IPS-18a (cell line): ENCODE results near the gene CASP8.
"Not testable (repeated sequence)": the region's sequence is repeated elsewhere in the genome, so short reads cannot be mapped to it uniquely, and the experiment has no call there.

Source experiments
- H3K27ac ChIP-seq: one replicate; pipeline ENCODE4 v1.5.1; 2013; ENCODE audit warnings: low read length
- H3K27me3 ChIP-seq: one replicate; pipeline ENCODE4 v1.6.1; 2013; ENCODE audit warnings: mild to moderate bottlenecking, low read length; ENCODE audit not compliant: control insufficient read depth, insufficient read depth
- H3K36me3 ChIP-seq: one replicate; pipeline ENCODE4 v1.6.1; 2013; ENCODE audit warnings: low read depth, low read length; ENCODE audit not compliant: control insufficient read depth
- H3K4me1 ChIP-seq: one replicate; pipeline ENCODE4 v1.6.1; 2013; ENCODE audit warnings: low read depth, low read length; ENCODE audit not compliant: control insufficient read depth
- H3K4me3 ChIP-seq: one replicate; pipeline ENCODE4 v1.5.1; 2013; ENCODE audit warnings: low read length
- H3K9ac ChIP-seq: one replicate; pipeline ENCODE4 v1.6.1; 2013; ENCODE audit warnings: mild to moderate bottlenecking, low read length, moderate library complexity
- H3K9me3 ChIP-seq: one replicate; pipeline ENCODE4 v1.6.1; 2013; ENCODE audit warnings: low read depth, low read length; ENCODE audit not compliant: control insufficient read depth

CASP8 gene

GRCh38 chr2:201279079-201279478 is 18.7 kb downstream of the CASP8 start:
- Histone ChIP-seq H3K9me3 (no peaks in the 10 kb centered on the region), H3K9ac (no peak overlapping the region), H3K4me1 (no peaks in the 10 kb centered on the region), H3K4me3 (no peak overlapping the region), H3K27me3 (no peaks in the 10 kb centered on the region), H3K27ac (no peak overlapping the region), H3K36me3 (no peaks in the 10 kb centered on the region)

DNA sequence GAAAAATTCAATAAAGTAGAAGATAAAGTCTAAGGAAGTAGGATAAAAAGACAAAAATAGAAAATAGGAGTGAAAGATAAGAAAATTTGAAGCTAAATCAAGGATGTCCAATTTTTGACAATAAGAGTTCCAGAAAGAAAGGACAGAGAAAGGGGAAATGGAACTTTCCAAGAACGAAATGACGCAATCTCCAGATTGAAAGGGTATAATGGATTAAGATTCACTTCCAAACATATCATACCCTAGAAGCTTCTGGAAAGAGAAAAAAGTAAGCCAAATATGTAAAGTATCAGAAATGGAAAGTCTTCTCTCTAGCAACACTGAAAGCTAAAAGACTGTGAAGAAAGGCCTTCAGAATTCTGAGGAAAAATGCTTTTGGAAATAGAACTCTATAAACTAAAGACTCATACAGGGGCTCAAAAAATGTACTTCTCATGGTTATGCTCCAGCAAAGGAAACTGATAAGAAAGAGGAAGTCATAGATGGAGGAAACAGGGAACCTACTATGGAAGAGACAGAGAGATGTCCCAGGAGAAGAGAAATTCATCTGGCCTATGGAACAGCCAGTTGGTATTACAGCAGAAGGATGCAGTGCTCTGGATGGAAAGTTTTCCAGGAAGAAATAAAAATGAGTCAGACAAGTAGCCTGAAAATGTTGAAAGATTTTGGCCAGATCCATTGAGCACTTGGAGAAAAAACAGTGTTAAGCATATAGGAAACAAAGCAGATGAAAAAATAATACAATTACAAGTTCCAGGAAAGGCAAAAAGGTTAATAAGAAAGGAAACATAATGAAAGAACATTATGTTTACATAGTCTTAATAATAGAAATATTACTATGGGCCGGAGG is 20.1 kb downstream of the CASP8 start:
- H3K36me3 ChIP-seq = no peaks in the 10 kb centered on the region
- H3K27me3 ChIP-seq = no peaks in the 10 kb centered on the region
- no peaks in the 10 kb centered on the region for H3K9me3 ChIP-seq
- H3K9ac ChIP-seq = no peak overlapping the region
- no peak overlapping the region for H3K27ac ChIP-seq
- no peaks in the 10 kb centered on the region for H3K4me1 ChIP-seq
- no peak overlapping the region for H3K4me3 ChIP-seq

DNA sequence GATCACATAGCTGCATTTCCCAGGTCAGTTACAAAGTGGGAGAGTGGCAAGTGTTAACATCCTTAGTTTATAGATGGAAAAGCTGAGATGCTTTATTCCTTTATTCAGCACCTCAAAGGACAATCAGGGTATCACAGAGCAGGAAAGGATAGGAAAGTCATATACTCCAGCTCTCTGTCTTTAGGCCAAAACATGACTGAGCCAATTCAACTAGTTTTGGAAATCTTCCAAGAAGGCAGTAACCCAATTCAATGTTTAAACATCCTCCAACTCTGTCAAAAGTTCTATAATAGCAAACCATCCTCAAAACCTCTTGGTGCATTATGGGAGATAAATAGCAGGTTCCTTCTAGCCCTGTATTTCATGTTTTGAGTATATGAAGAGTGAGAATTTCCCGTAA is 25.2 kb downstream of the CASP8 start:
- no peaks in the 10 kb centered on the region for H3K27me3 ChIP-seq
- H3K4me1 ChIP-seq = no peaks in the 10 kb centered on the region
- no peak overlapping the region for H3K27ac ChIP-seq
- H3K36me3 ChIP-seq = no peaks in the 10 kb centered on the region
- H3K9me3 ChIP-seq = no peaks in the 10 kb centered on the region
- H3K9ac ChIP-seq = no peak overlapping the region
- H3K4me3 ChIP-seq = no peak overlapping the region

DNA sequence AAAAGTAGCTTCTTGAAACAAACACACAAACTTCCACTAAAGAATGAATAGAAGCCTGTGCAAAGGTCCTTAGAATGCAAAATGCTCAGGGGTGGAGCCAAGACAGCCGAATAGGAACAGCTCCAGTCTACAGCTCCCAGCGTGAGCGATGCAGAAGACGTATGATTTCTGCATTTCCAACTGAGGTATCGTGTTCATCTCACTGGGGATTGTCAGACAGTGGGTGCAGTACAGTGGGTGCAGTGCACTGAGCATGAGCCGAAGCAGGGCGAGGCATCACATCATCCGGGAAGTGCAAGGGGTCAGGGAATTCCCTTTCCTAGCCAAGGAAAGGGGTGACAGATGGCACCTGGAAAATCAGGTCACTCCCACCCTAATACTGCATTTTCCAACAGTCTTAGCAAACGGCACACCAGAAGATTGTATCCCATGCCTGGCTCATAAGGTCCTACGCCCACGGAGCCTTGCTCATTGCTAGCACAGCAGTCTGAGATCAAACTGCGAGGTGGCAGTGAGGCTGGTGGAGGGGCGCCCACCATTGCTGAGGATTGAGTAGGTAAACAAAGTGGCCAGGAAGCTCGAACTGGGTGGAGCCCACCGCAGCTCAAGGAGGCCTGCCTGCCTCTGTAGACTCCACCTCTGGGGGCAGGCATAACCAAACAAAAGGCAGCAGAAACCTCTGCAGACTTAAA is 30.3 kb downstream of the CASP8 start:
- not testable (repeated sequence) for H3K9ac ChIP-seq, H3K36me3 ChIP-seq, H3K4me3 ChIP-seq, H3K27ac ChIP-seq, H3K9me3 ChIP-seq, H3K4me1 ChIP-seq, H3K27me3 ChIP-seq

DNA sequence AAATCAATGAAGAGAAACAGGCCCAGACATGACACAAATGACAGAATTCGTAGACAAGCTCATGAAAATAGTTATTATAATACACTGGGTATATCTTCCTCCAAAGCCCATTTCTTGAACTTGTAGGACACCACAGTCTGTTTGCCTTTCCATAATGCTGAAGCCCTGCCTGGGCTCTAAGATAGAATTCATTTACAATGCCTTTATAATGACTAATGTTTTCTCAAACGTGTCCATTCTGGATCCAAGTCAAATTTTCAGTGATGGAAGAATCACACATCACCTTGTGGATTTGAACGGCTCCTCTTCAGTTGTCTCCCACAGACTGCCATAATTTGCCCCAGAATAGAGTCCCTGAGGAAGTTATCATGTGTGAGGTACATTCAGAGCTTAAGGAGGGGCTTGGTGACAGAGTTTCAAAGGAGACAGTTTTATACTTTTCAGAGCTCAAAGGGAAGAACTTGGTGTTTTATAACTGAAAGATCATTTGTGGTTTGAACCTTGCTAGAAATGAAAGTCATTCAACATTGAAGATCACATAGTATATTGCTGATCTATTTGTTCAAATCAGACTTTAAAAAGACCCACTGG is 38.2 kb downstream of the CASP8 start:
- Histone ChIP-seq H3K27ac (no peak overlapping the region), H3K4me1 (no peaks in the 10 kb centered on the region), H3K4me3 (no peak overlapping the region)

GRCh38 chr2:201299929-201300328 is 39.6 kb downstream of the CASP8 start:
- not testable (repeated sequence) for H3K9ac ChIP-seq, H3K27ac ChIP-seq, H3K4me3 ChIP-seq

More for the DNA sequence above, 38.2 kb downstream of the CASP8 start:
- Histone ChIP-seq H3K27me3 (no peaks in the 10 kb centered on the region), H3K36me3 (no peaks in the 10 kb centered on the region), H3K9ac (no peak overlapping the region), H3K9me3 (no peaks in the 10 kb centered on the region)

DNA sequence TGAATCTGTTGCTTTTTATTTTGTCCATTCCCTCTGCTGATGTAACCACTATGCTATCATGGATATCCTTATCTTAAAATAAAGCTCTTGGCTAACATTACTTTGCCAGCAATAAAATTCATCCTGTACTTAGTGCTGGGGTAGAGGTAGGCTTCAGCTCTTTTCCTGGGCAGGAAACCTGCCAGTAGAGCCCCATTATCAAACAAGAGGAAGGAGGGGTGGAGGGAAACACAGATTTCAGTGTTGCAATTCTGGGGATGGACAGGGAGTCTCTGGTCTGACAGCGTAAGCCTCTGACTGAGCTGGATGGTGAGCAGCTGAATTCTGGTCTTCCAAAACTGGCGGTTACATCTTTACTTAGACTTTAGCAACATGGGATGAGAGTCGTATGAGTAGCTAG is 47.5 kb downstream of the CASP8 start:
- Histone ChIP-seq H3K4me1 (no peaks in the 10 kb centered on the region), H3K9me3 (no peaks in the 10 kb centered on the region), H3K4me3 (no peak overlapping the region), H3K36me3 (no peaks in the 10 kb centered on the region), H3K9ac (no peak overlapping the region), H3K27me3 (no peaks in the 10 kb centered on the region), H3K27ac (no peak overlapping the region)

More at GRCh38 chr2:201299929-201300328, 39.6 kb downstream of the CASP8 start:
- H3K9me3 ChIP-seq, H3K27me3 ChIP-seq, H3K4me1 ChIP-seq, H3K36me3 ChIP-seq: not testable (repeated sequence)

DNA sequence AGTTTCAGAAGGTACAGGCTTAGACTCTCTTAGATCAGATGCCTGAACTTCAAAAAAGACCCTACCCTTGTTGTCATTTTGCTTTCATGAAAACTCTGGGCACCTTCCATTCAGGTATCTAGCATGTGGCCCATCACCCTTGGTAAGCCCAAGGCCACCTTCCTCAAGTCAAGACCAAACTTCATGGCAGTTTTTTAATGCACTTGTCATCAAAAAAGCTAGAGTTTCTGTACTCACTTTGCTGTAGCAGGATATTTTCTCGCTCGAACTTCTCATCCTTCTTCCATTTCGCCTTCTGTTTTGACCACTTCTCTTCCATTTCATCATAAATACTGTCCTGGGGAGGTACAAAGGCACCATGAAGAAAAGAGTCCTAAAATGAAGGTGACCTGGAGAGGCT is 48.6 kb downstream of the CASP8 start:
- Histone ChIP-seq H3K9ac (no peak overlapping the region), H3K27ac (no peak overlapping the region), H3K27me3 (no peaks in the 10 kb centered on the region), H3K4me3 (no peak overlapping the region), H3K36me3 (no peaks in the 10 kb centered on the region), H3K4me1 (no peaks in the 10 kb centered on the region), H3K9me3 (no peaks in the 10 kb centered on the region)

GRCh38 chr2:201313362-201313761 is 53.0 kb downstream of the CASP8 start:
- Histone ChIP-seq H3K9ac (no peak overlapping the region), H3K27me3 (no peaks in the 10 kb centered on the region), H3K9me3 (no peaks in the 10 kb centered on the region), H3K4me3 (no peak overlapping the region), H3K27ac (no peak overlapping the region), H3K4me1 (no peaks in the 10 kb centered on the region), H3K36me3 (no peaks in the 10 kb centered on the region)

- Histone ChIP-seq H3K9ac (no peak overlapping the region), H3K4me3 (no peak overlapping the region), H3K36me3 (no peaks in the 10 kb centered on the region), H3K27me3 (no peaks in the 10 kb centered on the region), H3K4me1 (no peaks in the 10 kb centered on the region), H3K27ac (no peak overlapping the region), H3K9me3 (no peaks in the 10 kb centered on the region)
These were observed 59.2 kb downstream of the CASP8 start for GRCh38 chr2:201319511-201319910.

DNA sequence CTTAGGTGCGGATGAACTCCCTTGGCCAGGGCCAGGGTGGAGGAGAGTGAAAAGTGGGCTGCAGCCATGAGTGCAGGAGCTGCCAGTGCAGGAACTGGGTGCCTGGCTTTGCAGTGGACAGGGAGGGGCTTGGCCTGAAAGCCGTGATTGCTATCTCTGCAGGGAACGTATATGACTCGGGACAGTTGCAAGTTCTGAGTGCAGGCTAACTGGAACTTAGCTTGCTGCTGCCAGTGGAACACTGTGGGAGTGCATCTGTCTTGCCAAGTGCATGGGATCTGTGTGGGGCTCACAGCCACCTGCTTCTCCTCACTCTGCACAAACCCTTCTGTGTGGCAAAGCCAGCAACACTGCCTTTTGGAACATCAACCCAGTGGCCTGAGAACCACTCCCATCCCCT is 59.9 kb downstream of the CASP8 start:
- no peak overlapping the region for H3K4me3 ChIP-seq
- no peaks in the 10 kb centered on the region for H3K27me3 ChIP-seq
- no peak overlapping the region for H3K27ac ChIP-seq
- no peak overlapping the region for H3K9ac ChIP-seq
- no peaks in the 10 kb centered on the region for H3K4me1 ChIP-seq
- no peaks in the 10 kb centered on the region for H3K9me3 ChIP-seq
- no peaks in the 10 kb centered on the region for H3K36me3 ChIP-seq
